ENCODE measurements around the gene ARHGAP19. TPM values are rescaled to one million over a fixed set of nuclear protein-coding genes. Genes with fewer than 3 reads are reported as not detected.

ARHGAP19 gene
- total and polyA plus RNA-seq, 9 of the 15 experiments (the other 6 are each of a cell fraction or from before 2014, with no cell fraction given): 14.8 to 49.5 (median 26.8) TPM

DNA sequence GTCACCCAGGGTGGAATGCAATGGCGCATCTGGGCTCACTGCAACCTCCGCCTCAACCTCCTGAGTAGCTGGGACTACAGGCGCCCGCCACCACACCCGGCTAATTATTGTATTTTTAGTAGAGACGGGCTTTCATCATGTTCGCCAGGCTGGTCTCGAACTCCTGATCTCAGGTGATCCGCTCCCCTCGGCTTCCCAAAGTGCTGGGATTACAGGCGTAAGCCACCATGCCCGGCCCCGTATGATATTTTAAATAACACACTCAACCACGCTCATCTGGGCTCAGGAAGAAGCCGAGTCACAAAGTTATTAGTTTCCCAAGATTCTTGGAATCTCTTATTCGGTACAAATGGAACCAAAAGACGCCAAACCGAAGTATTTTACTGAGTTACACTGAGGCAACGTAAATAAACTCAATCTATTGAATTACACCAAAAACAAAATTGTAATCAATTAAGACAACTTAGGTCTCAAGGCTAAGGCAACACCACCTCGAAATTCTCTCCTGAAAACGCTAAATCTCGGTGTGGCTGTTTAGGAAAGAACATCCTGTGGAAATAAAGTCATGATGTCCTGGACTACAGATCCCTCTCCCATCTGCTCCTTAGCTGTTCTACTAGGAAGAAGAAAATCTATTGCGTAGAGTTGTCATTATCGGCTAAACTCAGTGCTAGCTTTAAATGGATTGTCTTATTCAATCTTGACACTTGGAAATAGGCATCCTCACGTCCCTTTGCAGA lies 910 bp downstream of the ARHGAP19 start:
- ChIA-PET POLR2A (interaction anchor here (0.8 to 2.7 kb wide), 5 partner anchors 9 to 42 kb away, joined by 3 to 19 read pairs (median 5); no protein-coding TSS in a partner anchor), CTCF (ENCODE audit: low intra/inter-chr PET ratio) (no interaction called here)
- H3K9me1 ChIP-seq (ENCODE audit: control insufficient read depth, insufficient read depth, low read length): no peaks in the 10 kb centered on the region
- H3K4me2 ChIP-seq (ENCODE audit: insufficient read depth, low read length): peak overlapping the region; percentile 93
- H2AFZ ChIP-seq (ENCODE audit: low read depth, low read length): peak overlapping the region; percentile 74
- H3K4me3 ChIP-seq: peak overlapping the region; percentile 78
- no peaks in the 10 kb centered on the region for H3K27me3 ChIP-seq (ENCODE audit: control insufficient read depth in 2 of 2, insufficient read depth in 2 of 2, low read length in 2 of 2)
- H3K36me3 ChIP-seq (ENCODE audit: control insufficient read depth, insufficient read depth, low read length): peaks cover 9% of the 10 kb centered on the region; the same call in 1 of the 3 replicates
- WGBS (ENCODE audit: insufficient coverage, low coverage, missing lambda C conversion rate): 3% methylated on average over 25 of the region's 25 CpGs
- H3K4me1 ChIP-seq (replicated peaks in 1 of 2; ENCODE audit: control insufficient read depth in 2 of 2, insufficient read depth in 2 of 2, low read length in 2 of 2): peaks cover 4 to 10% of the 10 kb centered on the region in 2 experiments; a peak in 4 of 5 replicates
- FAIRE-seq (no peak), ATAC-seq (peak; percentile 26), DNase-seq (ENCODE audit: extremely low read depth in 1 of 4, low spot score in 3 of 4) (peak in 1 of 4 experiments; percentile 9)
- H4K20me1 ChIP-seq (replicated peaks; ENCODE audit: control insufficient read depth, insufficient read depth, low read length): no peaks in the 10 kb centered on the region
- no peaks in the 10 kb centered on the region for H3K9me3 ChIP-seq (replicated peaks; ENCODE audit: control insufficient read depth, insufficient read depth, low read depth, low read length)
- H3K79me2 ChIP-seq (ENCODE audit: control insufficient read depth, insufficient read depth, low read length): peaks cover 46% of the 10 kb centered on the region
- in situ Hi-C loops (cut with MboI): no loop called here
- peak overlapping the region; percentile 86 to 98 for H3K9ac ChIP-seq (ENCODE audit: insufficient read depth in 1 of 2, low read depth in 2 of 2, low read length in 2 of 2)
- TSS peak; percentile 99 for BruUV-seq (replicated peaks)
- intact Hi-C loops (cut with micrococcal nuclease): loop anchor here (5.0 kb wide), 1 partner anchor 41 kb away; the partner anchor contains the start of gene FRAT2
- H3K27ac ChIP-seq (ENCODE audit: extremely low read depth, low read depth, low read length): peak overlapping the region; percentile 89
- TF ChIP-seq, protein P1, sequence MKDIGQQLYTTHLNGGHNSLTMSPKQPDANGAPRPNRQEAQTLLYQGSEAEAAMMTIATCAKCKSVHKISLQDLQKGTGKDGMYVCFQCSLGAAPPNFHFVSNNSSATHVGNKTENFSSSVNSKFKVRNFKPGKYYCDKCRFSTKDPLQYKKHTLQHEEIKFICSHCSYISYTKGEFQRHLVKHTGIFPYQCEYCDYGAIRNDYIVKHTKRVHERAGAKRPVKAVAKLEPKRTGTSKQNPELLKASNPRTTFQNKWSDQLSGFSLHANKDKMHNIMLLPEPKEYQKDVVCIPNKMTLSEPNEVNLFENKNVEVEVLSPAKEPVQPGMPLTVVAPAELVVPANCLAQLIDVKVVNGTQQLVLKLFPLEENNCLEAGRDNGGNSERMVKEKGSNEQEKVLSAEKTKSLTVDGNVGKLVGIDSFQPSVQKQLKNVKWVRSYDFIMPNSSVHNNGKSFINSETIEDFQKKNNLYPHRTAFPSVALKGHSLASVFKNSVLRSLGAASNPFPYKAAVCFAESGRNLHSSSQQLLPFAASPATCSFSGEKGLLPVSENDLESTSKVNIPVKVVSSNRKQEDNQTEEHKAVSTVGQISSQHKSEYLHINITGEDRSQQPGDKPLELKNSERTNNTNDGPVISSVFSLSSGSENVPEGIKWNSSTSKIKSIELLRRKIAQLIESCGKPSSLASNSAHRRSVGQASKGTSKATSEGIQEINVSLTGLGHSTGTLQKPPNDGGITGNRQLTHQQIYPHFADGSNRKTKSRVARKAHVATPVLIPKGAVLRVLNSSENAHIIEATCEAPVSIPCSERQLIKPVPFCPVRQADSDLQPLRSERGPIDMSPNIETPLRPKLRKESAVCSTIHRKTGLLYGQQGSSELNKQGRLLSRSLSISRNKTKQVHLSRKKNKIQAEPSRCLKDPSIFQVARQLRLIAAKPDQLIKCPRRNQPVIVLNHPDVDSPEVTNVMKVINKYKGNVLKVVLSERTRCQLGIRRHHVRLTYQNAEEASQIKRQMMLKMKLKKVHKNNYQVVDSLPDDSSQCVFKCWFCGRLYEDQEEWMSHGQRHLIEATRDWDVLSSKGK (CRISPR knock-in tag; IDR thresholded peaks at IDR 0.05): no peak
- TF ChIP-seq DNMT1 (IDR thresholded peaks at IDR 0.05): no peak
- peak; percentile 36 for TF ChIP-seq POLR2A (conservative IDR thresholded peaks at IDR 0.05)
- TF ChIP-seq SFPQ (IDR thresholded peaks at IDR 0.05; ENCODE audit: low read depth, low read length): no peak
- no peak for TF ChIP-seq MED1 (CRISPR knock-in tag; IDR thresholded peaks at IDR 0.05; ENCODE audit: borderline replicate concordance)
- TF ChIP-seq ZNF717 (CRISPR knock-in tag; IDR thresholded peaks at IDR 0.05): no peak
- TF ChIP-seq SMC3 (conservative IDR thresholded peaks at IDR 0.05; ENCODE audit: insufficient read depth, low read depth, low read length): no peak
- no peak for TF ChIP-seq NCOA6 (IDR thresholded peaks at IDR 0.05)
- no peak for TF ChIP-seq TAF9B (IDR thresholded peaks at IDR 0.05; ENCODE audit: partially characterized antibody)
- no peak for TF ChIP-seq RFX1 (IDR thresholded peaks at IDR 0.05)
- TF ChIP-seq ETV6 (IDR thresholded peaks at IDR 0.05; ENCODE audit: borderline replicate concordance in 1 of 2, low read depth in 2 of 2, low read length in 1 of 2): no peak
- no peak for TF ChIP-seq ETV6 (CRISPR knock-in tag; IDR thresholded peaks at IDR 0.05; ENCODE audit: borderline replicate concordance)
- no peak for TF ChIP-seq SRSF3 (IDR thresholded peaks at IDR 0.05; ENCODE audit: insufficient read depth, low read length)
- TF ChIP-seq HSF4 (CRISPR knock-in tag; IDR thresholded peaks at IDR 0.05; ENCODE audit: borderline replicate concordance): no peak
- no peak for TF ChIP-seq RBM14 (IDR thresholded peaks at IDR 0.05; ENCODE audit: borderline replicate concordance, insufficient read depth, low read depth, low read length)
- no peak for TF ChIP-seq HNRNPH1 (optimal IDR thresholded peaks at IDR 0.05; ENCODE audit: low read depth, low read length)
- no peak for TF ChIP-seq ZBTB8A (IDR thresholded peaks at IDR 0.05; ENCODE audit: partially characterized antibody)
- no peak for TF ChIP-seq ZNF584 (CRISPR knock-in tag; IDR thresholded peaks at IDR 0.05; ENCODE audit: low read depth)

Measured in K562 (cell line).